ENCODE measurements around the gene ANKRD13A. TPM values are rescaled to one million over a fixed set of nuclear protein-coding genes. Genes with fewer than 3 reads are reported as not detected.

ANKRD13A gene
- total RNA-seq, 1 donor from 2014 or later, result 35.4 TPM

DNA sequence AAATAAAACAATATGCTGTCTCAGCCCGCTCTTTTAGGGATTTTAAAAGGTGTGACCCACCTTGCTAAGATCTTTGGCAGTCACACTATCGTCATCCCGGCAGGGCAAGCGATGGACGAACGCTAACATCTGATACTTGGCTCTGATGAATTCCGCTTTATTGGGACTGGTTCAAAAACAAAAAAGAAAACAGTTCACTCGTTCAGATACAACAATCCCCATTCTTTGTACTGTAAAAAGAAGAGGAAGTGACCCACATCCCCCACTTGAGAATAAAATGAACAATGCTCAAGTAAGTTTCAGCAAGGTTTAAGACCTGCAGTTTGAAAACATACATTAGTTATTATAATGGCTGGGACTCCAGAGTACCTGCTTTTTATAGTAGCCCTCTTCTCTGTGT is 10.3 kb upstream of the ANKRD13A start:
- H3K27me3 ChIP-seq, result no peaks in the 10 kb centered on the region
- no peaks in the 10 kb centered on the region for H3K4me1 ChIP-seq
- H3K4me1 Mint-ChIP-seq, result no peaks in the 10 kb centered on the region
- no peak for DNase-seq (ENCODE audit: low spot score)
- H3K36me3 ChIP-seq, result peaks cover 3% of the 10 kb centered on the region
- no peaks in the 10 kb centered on the region for H3K9me3 Mint-ChIP-seq
- H3K27me3 Mint-ChIP-seq (ENCODE audit: insufficient read depth, low read depth), result peaks cover 2% of the 10 kb centered on the region
- H3K9me3 ChIP-seq (ENCODE audit: low read depth), result no peaks in the 10 kb centered on the region
- H3K4me3 Mint-ChIP-seq, result no peak overlapping the region
- TF ChIP-seq EZH2 (IDR thresholded peaks at IDR 0.05) (no peak), EZH2phosphoT487 (IDR thresholded peaks at IDR 0.05) (no peak)
- TF ChIP-seq, protein P1, sequence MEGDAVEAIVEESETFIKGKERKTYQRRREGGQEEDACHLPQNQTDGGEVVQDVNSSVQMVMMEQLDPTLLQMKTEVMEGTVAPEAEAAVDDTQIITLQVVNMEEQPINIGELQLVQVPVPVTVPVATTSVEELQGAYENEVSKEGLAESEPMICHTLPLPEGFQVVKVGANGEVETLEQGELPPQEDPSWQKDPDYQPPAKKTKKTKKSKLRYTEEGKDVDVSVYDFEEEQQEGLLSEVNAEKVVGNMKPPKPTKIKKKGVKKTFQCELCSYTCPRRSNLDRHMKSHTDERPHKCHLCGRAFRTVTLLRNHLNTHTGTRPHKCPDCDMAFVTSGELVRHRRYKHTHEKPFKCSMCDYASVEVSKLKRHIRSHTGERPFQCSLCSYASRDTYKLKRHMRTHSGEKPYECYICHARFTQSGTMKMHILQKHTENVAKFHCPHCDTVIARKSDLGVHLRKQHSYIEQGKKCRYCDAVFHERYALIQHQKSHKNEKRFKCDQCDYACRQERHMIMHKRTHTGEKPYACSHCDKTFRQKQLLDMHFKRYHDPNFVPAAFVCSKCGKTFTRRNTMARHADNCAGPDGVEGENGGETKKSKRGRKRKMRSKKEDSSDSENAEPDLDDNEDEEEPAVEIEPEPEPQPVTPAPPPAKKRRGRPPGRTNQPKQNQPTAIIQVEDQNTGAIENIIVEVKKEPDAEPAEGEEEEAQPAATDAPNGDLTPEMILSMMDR (IDR thresholded peaks at IDR 0.05), result no peak
- H4K20me1 ChIP-seq (ENCODE audit: low read depth), result no peaks in the 10 kb centered on the region
- H3K27ac ChIP-seq, result no peak overlapping the region
- no peak overlapping the region for H3K27ac Mint-ChIP-seq
- H3K79me2 ChIP-seq (ENCODE audit: low read depth), result peaks cover 16% of the 10 kb centered on the region
- no peaks in the 10 kb centered on the region for H3F3A ChIP-seq (ENCODE audit: low read depth)
- H3K4me2 ChIP-seq, result no peak overlapping the region
- no peak overlapping the region for H3K4me3 ChIP-seq
- H3K36me3 Mint-ChIP-seq, result peaks cover 15% of the 10 kb centered on the region
- no peak overlapping the region for H3K9ac ChIP-seq
- H2AFZ ChIP-seq (replicated peaks), result no peak overlapping the region

DNA sequence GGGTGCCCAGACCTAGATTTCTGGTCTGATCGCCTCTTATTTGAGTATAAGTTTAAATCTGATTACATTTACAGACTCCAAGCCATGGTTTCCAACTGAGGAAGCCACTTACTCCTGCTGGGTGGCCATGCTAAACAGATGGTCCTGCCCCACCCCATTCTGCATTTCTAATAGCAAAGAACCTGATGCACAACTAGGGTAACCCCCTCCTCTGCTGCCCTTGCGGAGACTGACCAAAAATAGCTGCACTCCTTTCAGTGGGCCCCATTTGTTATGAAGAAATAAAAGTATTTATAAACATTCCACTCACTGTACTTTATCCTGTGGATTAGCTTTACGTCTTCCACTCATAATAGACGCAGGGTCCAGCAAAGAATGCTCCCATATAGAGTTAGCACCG is 9.8 kb upstream of the ANKRD13A start:
- no peaks in the 10 kb centered on the region for H3K27me3 ChIP-seq
- H3K9ac ChIP-seq, result no peak overlapping the region
- H3K4me1 ChIP-seq, result no peaks in the 10 kb centered on the region
- H3K4me3 ChIP-seq, result no peak overlapping the region
- peaks cover 1% of the 10 kb centered on the region for H4K20me1 ChIP-seq (ENCODE audit: low read depth)
- H3K4me2 ChIP-seq, result no peak overlapping the region
- H3K79me2 ChIP-seq (ENCODE audit: low read depth), result peaks cover 21% of the 10 kb centered on the region
- Mint-ChIP-seq H3K27ac (no peak overlapping the region), H3K9me3 (no peaks in the 10 kb centered on the region), H3K4me3 (no peak overlapping the region), H3K4me1 (peaks cover 4% of the 10 kb centered on the region), H3K36me3 (peaks cover 15% of the 10 kb centered on the region), H3K27me3 (ENCODE audit: insufficient read depth, low read depth) (peaks cover 2% of the 10 kb centered on the region)
- TF ChIP-seq EZH2 (IDR thresholded peaks at IDR 0.05) (no peak), EZH2phosphoT487 (IDR thresholded peaks at IDR 0.05) (no peak)
- TF ChIP-seq, protein P1 (IDR thresholded peaks at IDR 0.05), result no peak
- no peaks in the 10 kb centered on the region for H3K9me3 ChIP-seq (ENCODE audit: low read depth)
- H3K27ac ChIP-seq, result no peak overlapping the region
- H3K36me3 ChIP-seq, result peaks cover 3% of the 10 kb centered on the region
- no peak for DNase-seq (ENCODE audit: low spot score)
- no peak overlapping the region for H2AFZ ChIP-seq (replicated peaks)
- no peaks in the 10 kb centered on the region for H3F3A ChIP-seq (ENCODE audit: low read depth)

DNA sequence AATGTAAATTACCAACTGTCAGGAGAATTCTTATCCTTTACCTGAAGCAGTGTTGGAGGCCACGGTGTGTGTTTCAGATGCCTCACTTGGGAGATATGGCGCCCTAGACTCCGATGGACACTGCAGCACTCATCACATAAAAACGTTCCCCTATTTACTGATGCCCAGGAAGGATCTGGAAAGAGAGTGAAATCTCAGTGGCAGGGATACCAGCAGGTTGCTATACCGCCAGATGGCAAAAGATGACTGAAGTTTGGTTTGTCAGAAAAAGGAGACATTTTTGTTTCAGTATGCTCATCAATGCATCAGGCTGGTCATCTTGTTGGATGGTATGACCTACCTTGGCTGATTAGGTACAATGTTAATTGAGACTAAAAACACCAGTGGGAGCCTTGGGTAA is 7.6 kb upstream of the ANKRD13A start:
- peaks cover 7% of the 10 kb centered on the region for H3K4me1 ChIP-seq
- H3K4me3 ChIP-seq, result no peak overlapping the region
- DNase-seq (ENCODE audit: low spot score), result no peak
- Mint-ChIP-seq H3K27ac (no peak overlapping the region), H3K36me3 (peaks cover 9% of the 10 kb centered on the region), H3K27me3 (ENCODE audit: insufficient read depth, low read depth) (peaks cover 6% of the 10 kb centered on the region), H3K4me3 (no peak overlapping the region), H3K9me3 (no peaks in the 10 kb centered on the region), H3K4me1 (peaks cover 18% of the 10 kb centered on the region)
- H3K36me3 ChIP-seq, result peaks cover 3% of the 10 kb centered on the region
- no peak overlapping the region for H3K27ac ChIP-seq
- no peaks in the 10 kb centered on the region for H3K27me3 ChIP-seq
- H2AFZ ChIP-seq (replicated peaks), result no peak overlapping the region
- peaks cover 13% of the 10 kb centered on the region for H4K20me1 ChIP-seq (ENCODE audit: low read depth)
- no peak overlapping the region for H3K4me2 ChIP-seq
- no peak overlapping the region for H3K9ac ChIP-seq
- TF ChIP-seq EZH2 (IDR thresholded peaks at IDR 0.05) (no peak), EZH2phosphoT487 (IDR thresholded peaks at IDR 0.05) (no peak)
- TF ChIP-seq, protein P1 (IDR thresholded peaks at IDR 0.05), result no peak
- peaks cover 8% of the 10 kb centered on the region for H3F3A ChIP-seq (ENCODE audit: low read depth)
- H3K9me3 ChIP-seq (ENCODE audit: low read depth), result no peaks in the 10 kb centered on the region
- H3K79me2 ChIP-seq (ENCODE audit: low read depth), result peaks cover 36% of the 10 kb centered on the region
